WI38 (cell line): ENCODE data around the gene RRP1B.
A peak's percentile ranks its signal among the peaks of the same experiment; 100 is the strongest.

Experiments
- H3K4me3 ChIP-seq: 2 replicates; pipeline ENCODE4 v1.5.1; 2011; ENCODE audit warnings: low read depth, mild to moderate bottlenecking, control low read depth, low read length
- TF ChIP-seq, protein P1 (sequence below): IDR thresholded peaks from 2 replicates; pipeline ENCODE4 v1.5.1; 2012; ENCODE audit warnings: low read depth, mild to moderate bottlenecking, control low read depth, low read length

Gene RRP1B

DNA sequence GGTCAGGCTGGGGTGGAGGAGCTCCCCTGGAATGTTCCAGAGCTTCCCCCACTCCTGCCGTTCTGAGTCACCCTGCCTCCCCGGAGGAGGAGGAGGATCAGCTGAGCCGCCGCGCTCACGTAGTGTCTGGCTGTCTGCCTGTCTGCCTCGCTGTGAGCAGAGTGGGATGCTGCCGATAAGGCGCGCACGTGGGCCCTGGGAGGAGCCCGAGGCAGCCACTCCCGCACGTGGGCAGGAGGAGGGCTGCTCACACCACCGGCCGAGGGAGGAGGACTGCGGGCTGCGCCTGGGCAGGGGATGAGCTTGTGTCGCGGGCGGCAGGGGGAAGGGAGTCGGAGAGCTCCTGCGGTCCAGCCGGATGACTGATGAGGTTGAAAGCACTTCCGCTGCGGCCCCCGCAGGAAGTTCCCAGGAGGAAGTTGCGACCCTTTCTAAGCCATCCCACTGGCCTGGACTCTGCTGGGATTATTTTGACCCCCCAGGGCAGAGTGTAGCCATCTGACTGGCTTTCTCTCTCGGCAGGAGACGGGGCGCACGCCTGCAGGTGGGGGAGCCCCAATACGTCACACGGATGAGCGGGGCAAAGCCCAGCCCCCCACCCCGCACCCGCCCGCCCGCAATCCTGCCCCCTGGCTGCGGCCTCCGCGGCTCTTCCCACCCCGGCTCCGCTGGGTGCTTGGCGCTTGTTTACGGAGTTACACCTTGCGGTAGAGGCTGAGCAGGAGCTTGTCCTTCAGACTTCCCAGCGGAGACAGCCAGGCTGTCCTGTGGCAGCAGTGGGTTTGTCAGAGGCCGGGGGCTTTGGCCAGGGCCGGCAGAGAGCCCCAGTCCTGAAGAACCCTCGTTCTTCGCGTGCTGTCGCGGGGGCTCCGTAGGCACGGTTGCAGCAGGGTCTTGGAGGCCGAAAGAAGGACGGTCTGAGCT, 69.4 kb downstream of the RRP1B start:
- TF ChIP-seq, protein P1, sequence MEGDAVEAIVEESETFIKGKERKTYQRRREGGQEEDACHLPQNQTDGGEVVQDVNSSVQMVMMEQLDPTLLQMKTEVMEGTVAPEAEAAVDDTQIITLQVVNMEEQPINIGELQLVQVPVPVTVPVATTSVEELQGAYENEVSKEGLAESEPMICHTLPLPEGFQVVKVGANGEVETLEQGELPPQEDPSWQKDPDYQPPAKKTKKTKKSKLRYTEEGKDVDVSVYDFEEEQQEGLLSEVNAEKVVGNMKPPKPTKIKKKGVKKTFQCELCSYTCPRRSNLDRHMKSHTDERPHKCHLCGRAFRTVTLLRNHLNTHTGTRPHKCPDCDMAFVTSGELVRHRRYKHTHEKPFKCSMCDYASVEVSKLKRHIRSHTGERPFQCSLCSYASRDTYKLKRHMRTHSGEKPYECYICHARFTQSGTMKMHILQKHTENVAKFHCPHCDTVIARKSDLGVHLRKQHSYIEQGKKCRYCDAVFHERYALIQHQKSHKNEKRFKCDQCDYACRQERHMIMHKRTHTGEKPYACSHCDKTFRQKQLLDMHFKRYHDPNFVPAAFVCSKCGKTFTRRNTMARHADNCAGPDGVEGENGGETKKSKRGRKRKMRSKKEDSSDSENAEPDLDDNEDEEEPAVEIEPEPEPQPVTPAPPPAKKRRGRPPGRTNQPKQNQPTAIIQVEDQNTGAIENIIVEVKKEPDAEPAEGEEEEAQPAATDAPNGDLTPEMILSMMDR = no peak
- H3K4me3 ChIP-seq = peak overlapping the region; percentile 66

DNA sequence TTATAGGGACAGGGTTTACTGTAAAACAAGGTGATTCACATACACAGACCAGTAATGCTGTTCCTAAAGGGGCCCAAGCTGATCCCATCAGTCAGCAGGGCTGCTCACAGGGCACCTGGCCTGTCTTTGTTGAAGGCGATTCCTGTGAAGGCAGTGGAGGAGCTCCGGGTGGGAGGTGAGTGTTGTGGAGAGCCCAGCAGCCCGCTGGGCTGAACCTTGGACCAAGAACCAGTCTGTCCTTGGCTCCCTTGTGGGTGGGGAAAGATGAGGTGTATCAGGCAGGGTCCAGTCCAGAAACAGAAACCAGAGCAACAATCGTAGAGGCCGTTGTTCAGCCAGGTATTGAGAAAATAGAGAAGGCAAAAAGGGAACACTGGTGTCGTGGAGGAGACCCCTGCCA, 72.1 kb downstream of the RRP1B start:
- TF ChIP-seq, protein P1 = no peak
- H3K4me3 ChIP-seq = no peak overlapping the region

DNA sequence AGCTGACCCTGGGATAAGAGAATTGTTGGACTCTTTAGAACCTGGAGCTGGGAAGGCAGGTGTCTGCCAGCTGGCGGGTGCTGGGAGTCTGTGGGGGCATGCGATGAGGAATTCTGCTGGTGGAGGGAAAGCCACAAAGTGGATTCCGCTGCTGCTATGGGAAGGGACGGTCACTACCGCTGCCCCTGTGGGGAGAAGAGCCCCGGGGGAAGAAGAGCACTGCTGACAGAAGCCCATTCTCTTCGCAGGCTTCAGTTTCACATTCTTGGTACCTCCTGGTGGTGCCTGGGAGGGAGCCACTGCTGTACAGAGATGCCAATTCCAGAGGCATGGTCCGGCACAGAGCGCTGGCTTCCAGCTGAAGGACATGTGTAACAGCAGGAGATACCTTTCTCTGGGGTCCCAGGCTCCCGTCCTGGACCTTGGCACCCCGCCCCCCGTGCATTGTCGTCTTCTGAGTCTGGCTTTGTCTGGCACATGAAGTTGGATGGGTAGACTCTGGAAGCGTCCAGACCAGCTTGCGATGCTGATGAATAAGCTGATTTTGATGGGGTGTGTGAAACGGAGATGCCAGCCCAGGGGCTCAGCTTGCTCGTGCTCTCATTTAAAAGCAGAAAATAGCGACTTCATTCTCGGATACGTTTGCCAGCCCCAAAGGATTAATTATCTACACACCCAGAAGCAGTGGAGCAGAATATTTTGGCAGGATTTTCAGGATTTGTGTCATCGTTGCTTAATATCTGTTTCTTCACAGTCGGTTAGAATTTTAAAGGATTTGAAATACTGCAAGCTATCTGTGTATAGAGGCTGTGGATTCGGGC, 72.7 kb downstream of the RRP1B start:
- TF ChIP-seq, protein P1 = no peak
- no peak overlapping the region for H3K4me3 ChIP-seq

DNA sequence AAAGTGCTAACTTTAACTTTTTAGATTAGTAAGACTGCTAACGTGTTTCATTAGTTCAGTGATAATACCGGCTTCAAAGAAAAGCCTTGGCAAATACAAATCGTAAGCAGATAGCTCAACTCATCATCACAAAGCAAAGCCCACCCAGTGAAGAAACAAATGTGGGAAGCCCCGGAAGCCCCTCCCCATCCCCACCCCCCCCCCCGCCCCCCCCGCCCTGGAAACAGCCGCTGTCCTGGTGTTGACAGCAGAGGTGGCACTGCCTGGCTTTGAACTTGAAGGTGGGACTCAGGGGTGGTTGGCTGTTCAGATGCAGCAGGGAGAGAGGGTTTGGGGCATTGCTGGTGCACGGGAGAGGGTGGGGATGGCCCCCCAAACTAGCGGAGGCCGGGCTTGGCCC, 73.7 kb downstream of the RRP1B start:
- TF ChIP-seq, protein P1 = no peak

DNA sequence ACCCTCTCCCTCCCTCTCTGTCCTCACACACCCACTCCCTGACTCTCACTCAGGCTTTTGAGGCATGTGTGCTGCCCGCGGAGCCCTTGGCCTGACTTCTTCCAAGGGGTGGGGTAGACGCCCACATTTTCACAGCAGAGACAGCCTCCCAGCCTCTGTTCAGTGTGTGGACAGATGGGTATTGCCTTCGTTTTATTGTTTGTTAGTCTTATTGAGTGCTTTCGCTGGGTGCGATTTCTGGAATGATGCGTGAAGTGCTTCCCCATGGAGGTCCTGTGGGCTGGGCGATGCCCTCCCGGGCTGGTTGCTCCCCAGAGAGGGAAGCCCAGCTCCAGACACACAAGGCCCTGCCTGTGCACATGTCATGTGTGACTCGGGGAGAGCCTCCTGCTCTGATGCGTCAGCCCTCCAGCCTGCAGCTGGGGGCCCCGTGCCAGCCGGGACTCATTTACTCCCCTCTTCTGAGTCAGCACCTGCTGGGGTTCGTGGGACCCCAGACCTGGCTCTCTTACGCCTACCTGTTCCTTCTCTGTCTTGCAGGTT, 74.2 kb downstream of the RRP1B start:
- 0 out of 2 replicates have a peak overlapping the region, but pooled peaks have one; percentile 9 for H3K4me3 ChIP-seq
- TF ChIP-seq, protein P1 = no peak

More for the DNA sequence above, 73.7 kb downstream of the RRP1B start:
- 0 out of 2 replicates have a peak overlapping the region, but pooled peaks have one; percentile 9 for H3K4me3 ChIP-seq

DNA sequence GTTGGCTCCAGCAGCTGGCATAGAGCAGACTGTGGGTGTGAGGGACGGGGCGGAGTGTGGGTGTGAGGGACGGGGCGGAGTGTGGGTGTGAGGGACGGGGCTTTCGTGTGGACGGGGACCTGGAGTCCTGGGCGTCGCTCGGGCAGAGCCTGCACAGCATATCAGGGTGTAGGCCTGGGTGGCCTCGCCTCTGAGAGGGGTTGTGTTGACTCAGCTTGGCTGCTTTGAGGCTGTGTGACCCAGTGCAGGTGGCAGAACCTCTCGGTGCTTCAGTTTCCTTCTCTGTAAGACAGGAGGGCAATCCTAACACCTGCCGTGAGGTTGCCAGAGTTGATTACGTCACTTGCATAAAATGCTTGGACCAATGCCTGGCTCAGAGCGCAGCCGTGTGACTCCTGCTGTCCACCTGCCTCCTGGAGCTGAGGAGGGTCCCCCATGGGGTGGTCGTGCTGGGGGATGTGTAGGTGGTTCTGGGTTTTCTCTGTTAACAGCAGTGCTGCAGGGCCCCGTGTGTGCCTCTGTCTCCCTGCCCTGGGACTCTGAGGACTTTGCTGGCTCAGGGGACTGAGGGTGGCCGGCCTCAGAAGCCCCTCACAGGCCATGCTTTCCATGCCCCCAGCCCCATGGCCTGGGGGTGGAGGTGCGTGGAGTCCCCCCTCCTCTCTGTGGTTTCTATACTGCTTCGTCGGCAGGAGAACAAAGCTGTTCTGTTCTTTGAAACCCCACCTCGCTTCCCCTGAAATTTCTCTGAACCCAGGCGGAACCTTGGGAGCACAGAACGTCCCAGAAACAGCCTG, 75.0 kb downstream of the RRP1B start:
- H3K4me3 ChIP-seq = no peak overlapping the region
- TF ChIP-seq, protein P1 = no peak
